Cardiac ventricle fibroblast (primary cell): Measurements from ENCODE around the gene DNMT3L. TPM values are rescaled to one million over a fixed set of nuclear protein-coding genes. Genes with fewer than 3 reads are reported as not detected.

Experiments
- total RNA-seq: library from RNA; depleted of rRNA; stranded (reverse); fragments of >200 nt; gene quantifications from 2 replicates; pipeline ENCODE4 v1.2.3, GENCODE V29; 2015

Gene DNMT3L
- total RNA-seq: not detected in 2 replicates

DNA sequence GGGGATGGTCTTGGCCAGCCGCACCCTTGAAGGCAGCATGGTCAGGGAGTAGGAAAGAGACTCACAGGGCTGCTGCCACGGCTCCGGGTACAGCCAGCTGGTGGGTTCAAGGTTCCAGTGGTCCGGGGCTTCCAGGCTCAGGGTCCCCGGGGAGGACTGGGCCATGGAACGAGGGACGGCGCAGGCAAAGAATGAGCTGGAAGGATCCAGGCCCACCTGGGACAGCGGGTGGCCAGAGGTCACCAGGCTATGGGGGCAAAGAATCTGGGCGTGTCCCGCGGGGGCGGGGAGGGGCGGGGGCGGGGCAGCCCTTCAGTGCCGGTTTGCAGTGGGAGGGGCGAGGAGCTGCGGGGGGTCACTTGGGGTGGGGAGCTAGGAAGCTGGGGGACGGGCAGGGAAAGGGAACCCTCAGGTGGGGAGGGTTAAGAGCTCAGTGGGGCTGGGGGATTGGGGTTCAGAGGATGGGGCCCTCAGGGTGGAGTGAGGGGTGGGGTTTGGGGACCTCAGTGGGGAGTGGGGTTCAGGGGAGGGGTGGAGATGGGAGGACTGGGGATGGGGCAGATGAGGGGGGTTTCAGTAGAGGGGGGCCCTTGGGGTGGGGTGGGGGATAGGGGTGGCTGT lies at the start of gene DNMT3L:
TSS of gene DNMT3L (minus strand) at position 223 of the 621 bp plus-strand sequence. CDS start 638 bp downstream, outside the sequence.

DNA sequence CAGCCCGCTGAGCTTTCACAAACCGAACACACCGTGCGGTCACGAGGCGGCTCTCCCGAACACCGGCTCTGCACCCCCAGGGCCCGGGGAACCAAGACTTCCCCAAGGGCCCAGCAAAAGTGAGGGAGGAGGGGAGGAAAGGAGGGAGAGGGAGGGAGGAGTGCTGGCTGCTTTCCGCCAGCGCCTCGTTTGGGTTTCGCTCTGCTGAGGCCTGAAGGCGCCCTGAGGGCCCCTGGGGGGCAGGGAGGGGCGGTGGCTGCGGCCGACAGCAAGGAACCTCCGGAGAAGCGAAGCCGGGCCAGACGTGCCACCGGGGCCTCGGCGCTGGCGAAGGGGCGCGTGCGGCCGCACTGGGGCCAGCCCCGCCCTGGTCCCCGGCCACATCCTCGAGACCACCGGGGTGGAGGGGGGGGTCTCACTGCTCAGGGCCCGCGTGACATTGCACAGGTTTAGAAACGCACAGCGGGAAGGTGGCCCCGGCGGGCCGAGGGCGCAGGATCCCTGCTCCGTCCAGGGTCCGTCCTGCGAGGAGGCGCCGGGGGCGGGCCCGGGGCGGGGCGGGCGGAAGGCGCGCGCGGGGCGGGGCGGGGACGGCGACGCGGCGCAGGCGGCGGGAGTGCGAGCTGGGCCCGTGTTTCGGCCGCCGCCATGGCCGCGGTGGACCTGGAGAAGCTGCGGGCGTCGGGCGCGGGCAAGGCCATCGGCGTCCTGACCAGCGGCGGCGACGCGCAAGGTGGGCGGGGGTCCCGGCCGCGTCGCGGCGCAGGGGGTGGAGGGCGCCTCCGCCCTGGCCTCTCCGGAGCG lies 38.0 kb upstream of the DNMT3L start, which contains the start of gene PFKL:
TSS of gene PFKL (plus strand) at position 596 of the 804 bp plus-strand sequence. CDS start at position 649, 53 bp downstream.

DNA sequence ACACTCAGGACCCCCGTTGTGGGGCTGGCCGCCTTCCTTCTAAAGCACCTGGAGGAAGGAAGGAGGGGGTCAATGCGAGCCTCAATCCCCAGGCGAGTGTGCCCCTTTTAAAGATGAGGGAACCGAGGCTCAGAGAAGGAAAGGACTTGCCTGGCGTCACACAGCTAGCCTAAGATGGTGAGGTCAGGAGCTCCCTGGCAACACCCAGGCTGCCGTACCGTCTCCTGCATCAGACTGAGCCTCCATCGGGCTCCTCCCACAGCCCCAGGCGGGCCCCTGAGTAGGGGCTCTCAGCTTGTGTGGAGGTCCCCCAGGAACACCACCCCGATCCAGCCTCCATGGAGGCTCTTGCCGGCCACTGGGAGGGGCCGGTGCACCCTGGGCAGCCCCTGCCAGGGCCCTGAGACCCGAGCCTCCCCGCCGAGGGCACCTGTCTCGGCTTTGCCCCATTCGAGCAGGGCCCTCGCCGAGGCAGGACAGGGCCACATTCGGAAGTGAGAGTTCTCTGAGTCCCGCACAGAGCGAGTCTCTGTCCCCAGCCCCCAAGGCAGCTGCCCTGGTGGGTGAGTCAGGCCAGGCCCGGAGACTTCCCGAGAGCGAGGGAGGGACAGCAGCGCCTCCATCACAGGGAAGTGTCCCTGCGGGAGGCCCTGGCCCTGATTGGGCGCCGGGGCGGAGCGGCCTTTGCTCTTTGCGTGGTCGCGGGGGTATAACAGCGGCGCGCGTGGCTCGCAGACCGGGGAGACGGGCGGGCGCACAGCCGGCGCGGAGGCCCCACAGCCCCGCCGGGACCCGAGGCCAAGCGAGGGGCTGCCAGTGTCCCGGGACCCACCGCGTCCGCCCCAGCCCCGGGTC lies 23.7 kb upstream of the DNMT3L start, which contains the start of gene AIRE:
TSS of gene AIRE (plus strand) at position 739 of the 855 bp plus-strand sequence. CDS start 131 bp downstream, outside the sequence.

DNA sequence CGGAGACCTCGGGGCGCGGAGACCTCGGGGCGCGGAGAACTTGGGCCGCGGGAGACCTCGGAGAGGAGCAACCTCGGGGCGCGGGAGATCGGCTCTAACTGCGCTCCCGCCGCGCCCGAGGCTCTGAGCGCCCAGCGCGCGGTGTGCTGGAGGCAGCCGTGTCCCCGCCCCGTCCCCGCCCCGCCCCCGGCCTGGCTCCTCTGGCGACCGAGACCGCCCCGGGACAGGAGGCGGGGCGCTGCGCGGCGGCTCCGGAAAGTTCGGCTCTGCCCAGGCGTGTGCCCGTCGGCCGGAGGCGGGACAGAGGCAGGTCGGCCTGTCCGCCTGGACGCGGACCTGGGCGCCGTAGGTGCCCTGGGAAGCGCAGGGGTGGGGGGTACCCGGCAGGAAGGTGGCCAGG lies 20.9 kb downstream of the DNMT3L start, which contains the start of gene ICOSLG:
TSS of gene ICOSLG (minus strand) at position 102 of the 400 bp plus-strand sequence. CDS start 126 bp downstream, outside the sequence.

Other genes with a start within 250 kb of the DNMT3L start
- 16.0 TPM in 2 replicates for gene TRAPPC10, start 249.6 kb downstream of the DNMT3L start, total RNA-seq
- 0.75 and 2.0 TPM in 2 replicates for gene PWP2, start 154.5 kb downstream of the DNMT3L start, total RNA-seq
- 3.0 and 7.2 TPM in 2 replicates for gene GATD3, start 128.2 kb downstream of the DNMT3L start, total RNA-seq
- 0.87 and 0.93 TPM in 2 replicates for gene ICOSLG, start 21.0 kb downstream of the DNMT3L start, total RNA-seq
- gene AIRE, start 24.0 kb upstream of the DNMT3L start, total RNA-seq: not detected in 2 replicates
- 152 and 170 TPM in 2 replicates for gene PFKL, start 38.2 kb upstream of the DNMT3L start, total RNA-seq
- gene CFAP410, start 77.5 kb upstream of the DNMT3L start, total RNA-seq: 20.1 and 22.2 TPM in 2 replicates
- gene TRPM2, start 91.7 kb upstream of the DNMT3L start, total RNA-seq: not detected in 2 replicates
- 3.2 and 4.2 TPM in 2 replicates for gene LRRC3, start 193.6 kb upstream of the DNMT3L start, total RNA-seq